ENCODE results near the gene ZNF653. TPM values are rescaled to one million over a fixed set of nuclear protein-coding genes. Genes with fewer than 3 reads are reported as not detected.

The ZNF653 gene
- total and polyA plus RNA-seq, 9 of the 15 experiments (the other 6 are each of a cell fraction or from before 2014, with no cell fraction given) = 1.6 to 8.0 (median 4.2) TPM; not detected in 2

DNA sequence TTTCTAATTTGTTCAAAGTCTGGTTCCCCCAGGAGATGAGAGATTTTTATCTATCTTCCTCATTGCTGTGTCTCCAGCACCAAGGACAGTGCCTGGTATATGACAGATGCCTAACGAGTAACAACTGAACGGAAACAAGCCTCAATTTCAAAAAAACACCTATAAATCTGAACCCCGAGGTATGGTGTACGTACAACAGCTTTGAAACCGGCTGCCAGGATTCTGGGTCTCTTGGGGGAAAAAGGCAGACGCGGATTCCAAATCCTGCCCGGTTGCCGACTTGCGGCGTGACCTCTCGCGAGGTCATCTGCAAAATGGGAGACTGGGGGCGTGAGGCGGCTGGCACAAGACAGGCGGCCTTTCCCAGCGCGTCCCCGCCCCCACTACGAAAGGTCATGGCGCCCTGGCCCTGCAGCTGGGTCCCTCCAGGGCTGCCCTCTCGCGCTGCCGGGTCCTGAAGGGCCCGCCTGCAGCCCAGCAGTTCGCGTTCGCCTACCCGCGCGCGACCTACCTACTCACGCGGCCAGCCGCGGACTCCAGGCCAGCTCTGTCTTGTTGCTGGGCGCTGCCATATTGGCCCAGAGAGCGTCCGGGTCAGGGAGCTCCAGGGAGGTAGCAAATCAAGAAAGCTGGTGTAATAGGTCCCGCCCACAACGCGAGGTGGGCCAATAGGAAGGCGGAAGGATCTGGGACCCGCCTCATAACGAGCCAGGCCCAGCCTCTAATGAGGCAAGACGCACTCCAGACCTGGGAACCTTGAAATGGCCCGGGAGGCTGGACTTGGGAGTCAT lies 23.1 kb upstream of the ZNF653 start, which contains the start of gene ECSIT (continued):
- peak; percentile 46; the same call in 1 of the 2 replicates for TF ChIP-seq CEBPZ (IDR thresholded peaks at IDR 0.05; ENCODE audit: borderline replicate concordance, low read depth, low read length)
- TF ChIP-seq BHLHE40 (IDR thresholded peaks at IDR 0.05; ENCODE audit: low read length) = peak; percentile 56; the same call in 1 of the 2 replicates
- no peak for TF ChIP-seq ZNF282 (CRISPR knock-in tag; IDR thresholded peaks at IDR 0.05)
- no peak for TF ChIP-seq TSC22D4 (tag; IDR thresholded peaks at IDR 0.05)
- no peak for TF ChIP-seq MEF2D (tag; conservative IDR thresholded peaks at IDR 0.05; ENCODE audit: low read depth)
- TF ChIP-seq HES1 (IDR thresholded peaks at IDR 0.05; ENCODE audit: low read depth) = no peak
- TF ChIP-seq ZNF311 (CRISPR knock-in tag; IDR thresholded peaks at IDR 0.05) = no peak
- no peak for TF ChIP-seq RBM39 (optimal IDR thresholded peaks at IDR 0.05; ENCODE audit: low read depth, low read length)
- no peak for TF ChIP-seq ILF3 (IDR thresholded peaks at IDR 0.05; ENCODE audit: borderline replicate concordance)
- no peak for TF ChIP-seq SETDB1 (IDR thresholded peaks at IDR 0.05; ENCODE audit: low read length)
- TF ChIP-seq CHCHD3 (CRISPR knock-in tag; IDR thresholded peaks at IDR 0.05) = no peak
- TF ChIP-seq FOXJ3 (CRISPR knock-in tag; IDR thresholded peaks at IDR 0.05) = no peak
- TF ChIP-seq ZEB2 (IDR thresholded peaks at IDR 0.05) = no peak
- TF ChIP-seq, protein P1, sequence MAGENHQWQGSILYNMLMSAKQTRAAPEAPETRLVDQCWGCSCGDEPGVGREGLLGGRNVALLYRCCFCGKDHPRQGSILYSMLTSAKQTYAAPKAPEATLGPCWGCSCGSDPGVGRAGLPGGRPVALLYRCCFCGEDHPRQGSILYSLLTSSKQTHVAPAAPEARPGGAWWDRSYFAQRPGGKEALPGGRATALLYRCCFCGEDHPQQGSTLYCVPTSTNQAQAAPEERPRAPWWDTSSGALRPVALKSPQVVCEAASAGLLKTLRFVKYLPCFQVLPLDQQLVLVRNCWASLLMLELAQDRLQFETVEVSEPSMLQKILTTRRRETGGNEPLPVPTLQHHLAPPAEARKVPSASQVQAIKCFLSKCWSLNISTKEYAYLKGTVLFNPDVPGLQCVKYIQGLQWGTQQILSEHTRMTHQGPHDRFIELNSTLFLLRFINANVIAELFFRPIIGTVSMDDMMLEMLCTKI (IDR thresholded peaks at IDR 0.05; ENCODE audit: partially characterized antibody) = no peak
- TF ChIP-seq, protein P2, sequence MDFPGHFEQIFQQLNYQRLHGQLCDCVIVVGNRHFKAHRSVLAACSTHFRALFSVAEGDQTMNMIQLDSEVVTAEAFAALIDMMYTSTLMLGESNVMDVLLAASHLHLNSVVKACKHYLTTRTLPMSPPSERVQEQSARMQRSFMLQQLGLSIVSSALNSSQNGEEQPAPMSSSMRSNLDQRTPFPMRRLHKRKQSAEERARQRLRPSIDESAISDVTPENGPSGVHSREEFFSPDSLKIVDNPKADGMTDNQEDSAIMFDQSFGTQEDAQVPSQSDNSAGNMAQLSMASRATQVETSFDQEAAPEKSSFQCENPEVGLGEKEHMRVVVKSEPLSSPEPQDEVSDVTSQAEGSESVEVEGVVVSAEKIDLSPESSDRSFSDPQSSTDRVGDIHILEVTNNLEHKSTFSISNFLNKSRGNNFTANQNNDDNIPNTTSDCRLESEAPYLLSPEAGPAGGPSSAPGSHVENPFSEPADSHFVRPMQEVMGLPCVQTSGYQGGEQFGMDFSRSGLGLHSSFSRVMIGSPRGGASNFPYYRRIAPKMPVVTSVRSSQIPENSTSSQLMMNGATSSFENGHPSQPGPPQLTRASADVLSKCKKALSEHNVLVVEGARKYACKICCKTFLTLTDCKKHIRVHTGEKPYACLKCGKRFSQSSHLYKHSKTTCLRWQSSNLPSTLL (IDR thresholded peaks at IDR 0.05) = no peak
- TF ChIP-seq MEF2A (IDR thresholded peaks at IDR 0.05; ENCODE audit: control insufficient read depth, low read depth, low read length) = no peak
- TF ChIP-seq MLX (CRISPR knock-in tag; conservative IDR thresholded peaks at IDR 0.05) = no peak
- TF ChIP-seq NEUROD1 (IDR thresholded peaks at IDR 0.05; ENCODE audit: borderline replicate concordance, low read depth, low read length, partially characterized antibody) = peak; percentile 8
- TF ChIP-seq TEAD2 (tag; IDR thresholded peaks at IDR 0.05) = no peak
- no peak for TF ChIP-seq ZNF75A (CRISPR knock-in tag; IDR thresholded peaks at IDR 0.05)

All from K562 (cell line).